ENCODE data around the gene ZNF23.
"Not testable (repeated sequence)": the region's sequence is repeated elsewhere in the genome, so short reads cannot be mapped to it uniquely, and the experiment has no call there.

Gene ZNF23

GRCh38 chr16:71461686-71462648 is at the start of gene ZNF23:
Gene ZNF23, minus strand, starts transcription at chr16:71462247. Its CDS starts 5,451 bp downstream, at chr16:71456796.
- DNase-seq (ENCODE audit: low read depth): no peak

DNA sequence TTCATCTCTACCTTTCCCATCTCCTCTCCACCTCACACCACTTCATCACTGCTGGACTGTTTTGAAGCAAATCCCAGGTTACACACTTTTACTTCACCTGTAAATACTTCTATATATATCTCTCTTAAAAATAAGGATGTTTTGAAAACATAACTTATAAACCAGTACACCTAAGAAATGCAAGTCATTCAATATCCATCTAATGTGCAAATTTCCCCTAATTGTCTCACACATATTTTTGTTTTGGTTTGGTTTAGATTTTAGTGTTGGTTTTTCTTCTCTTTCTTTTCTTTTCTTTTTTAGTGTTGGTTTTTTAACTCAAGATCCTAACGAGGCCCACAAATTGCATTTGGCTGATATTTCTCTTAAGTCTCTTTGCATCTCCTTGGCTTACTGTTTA is 45.0 kb upstream of the ZNF23 start:
- no peak for DNase-seq (ENCODE audit: low read depth)

- no peak for DNase-seq (ENCODE audit: low read depth)
These were observed 42.9 kb upstream of the ZNF23 start for GRCh38 chr16:71504901-71505300.

GRCh38 chr16:71504051-71504450 is 42.0 kb upstream of the ZNF23 start:
- DNase-seq (ENCODE audit: low read depth): not testable (repeated sequence)

GRCh38 chr16:71501547-71501946 is 39.5 kb upstream of the ZNF23 start:
- no peak for DNase-seq (ENCODE audit: low read depth)

GRCh38 chr16:71500964-71501363 is 38.9 kb upstream of the ZNF23 start:
- DNase-seq (ENCODE audit: low read depth): no peak

DNA sequence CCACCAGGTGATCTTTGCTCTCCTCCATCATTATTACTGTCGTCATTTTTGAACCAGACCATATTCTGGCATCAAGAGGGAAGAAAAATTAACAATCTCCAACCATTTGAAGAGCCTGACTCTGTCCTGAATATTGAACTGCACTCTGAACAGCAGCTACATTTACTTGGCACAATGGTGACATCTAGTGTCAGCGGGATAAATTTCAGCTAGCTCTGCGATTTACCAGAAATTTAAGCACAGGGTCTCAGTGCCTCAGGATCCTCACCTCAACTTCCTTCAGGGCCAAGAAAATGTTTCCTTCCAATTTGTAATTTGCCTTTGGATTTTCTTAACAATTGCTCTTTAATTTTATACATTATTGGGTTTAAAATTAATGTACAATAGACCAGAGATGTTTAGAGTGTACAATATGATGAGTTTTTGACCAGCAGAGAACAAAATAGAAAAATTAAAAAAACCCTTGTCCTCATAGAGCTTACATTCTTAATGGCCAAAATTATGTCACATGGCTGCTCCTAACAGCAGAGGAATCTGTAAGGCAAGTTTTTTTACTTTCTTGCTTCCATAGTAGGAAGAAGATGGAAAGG is 37.8 kb upstream of the ZNF23 start:
- DNase-seq (ENCODE audit: low read depth): peak; percentile 19

- no peak for DNase-seq (ENCODE audit: low read depth)
These were observed 36.0 kb upstream of the ZNF23 start for GRCh38 chr16:71498031-71498430.

- no peak for DNase-seq (ENCODE audit: low read depth)
These were observed 31.2 kb upstream of the ZNF23 start for GRCh38 chr16:71493213-71493612.

DNA sequence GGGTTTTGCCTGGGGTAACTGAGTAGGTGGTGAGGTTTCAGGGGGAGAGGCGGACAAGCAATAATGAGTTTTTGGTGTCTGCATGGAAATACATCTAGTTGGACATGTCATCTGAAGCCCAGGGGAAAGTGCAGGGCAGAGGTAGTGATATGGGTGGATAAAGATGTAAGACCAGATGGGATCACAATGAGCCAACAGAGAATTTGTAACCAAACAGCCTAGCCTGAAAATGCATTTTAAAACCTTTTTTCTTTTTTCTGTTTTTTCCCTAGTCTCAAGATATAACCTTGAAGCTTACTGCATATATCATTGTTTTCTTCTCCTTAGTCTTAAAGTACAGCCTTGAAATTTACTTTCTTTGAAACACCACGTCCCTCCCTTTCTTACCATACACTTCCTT is 30.7 kb upstream of the ZNF23 start:
- DNase-seq (ENCODE audit: low read depth): no peak

- DNase-seq (ENCODE audit: low read depth): no peak
These were observed 29.0 kb upstream of the ZNF23 start for GRCh38 chr16:71491054-71491453.

GRCh38 chr16:71490361-71490760 is 28.3 kb upstream of the ZNF23 start:
- no peak for DNase-seq (ENCODE audit: low read depth)

- no peak for DNase-seq (ENCODE audit: low read depth)
These were observed 27.1 kb upstream of the ZNF23 start, which contains the start of gene ZNF19 for GRCh38 chr16:71489122-71489521. Gene ZNF19, minus strand, starts transcription at chr16:71489324. Its CDS starts 7,210 bp downstream, at chr16:71482114.

- peak; percentile 79 for DNase-seq (ENCODE audit: low read depth)
These were observed 22.2 kb upstream of the ZNF23 start for GRCh38 chr16:71484006-71484893.

DNA sequence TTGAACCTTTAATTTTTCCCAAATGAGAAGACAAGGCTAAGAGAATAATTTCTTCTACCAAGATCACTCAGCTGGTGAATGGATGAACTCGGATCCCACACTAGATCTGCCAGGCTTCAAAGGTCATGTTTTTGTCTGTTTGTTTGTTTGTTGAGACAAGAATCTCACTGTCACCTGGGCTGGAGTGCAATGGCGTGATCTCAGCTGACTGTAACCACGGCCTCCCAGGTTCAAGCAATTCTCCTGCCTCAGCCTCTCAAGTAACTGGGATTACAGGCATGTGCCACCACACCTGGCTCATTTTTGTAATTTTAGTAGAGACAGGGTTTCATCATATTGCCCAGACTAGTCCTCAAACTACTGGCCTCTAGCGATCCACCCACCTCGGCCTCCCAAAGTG is 20.5 kb upstream of the ZNF23 start:
- no peak for DNase-seq (ENCODE audit: low read depth)

- DNase-seq (ENCODE audit: low read depth): no peak
These were observed 18.9 kb upstream of the ZNF23 start for GRCh38 chr16:71480956-71481355.

DNA sequence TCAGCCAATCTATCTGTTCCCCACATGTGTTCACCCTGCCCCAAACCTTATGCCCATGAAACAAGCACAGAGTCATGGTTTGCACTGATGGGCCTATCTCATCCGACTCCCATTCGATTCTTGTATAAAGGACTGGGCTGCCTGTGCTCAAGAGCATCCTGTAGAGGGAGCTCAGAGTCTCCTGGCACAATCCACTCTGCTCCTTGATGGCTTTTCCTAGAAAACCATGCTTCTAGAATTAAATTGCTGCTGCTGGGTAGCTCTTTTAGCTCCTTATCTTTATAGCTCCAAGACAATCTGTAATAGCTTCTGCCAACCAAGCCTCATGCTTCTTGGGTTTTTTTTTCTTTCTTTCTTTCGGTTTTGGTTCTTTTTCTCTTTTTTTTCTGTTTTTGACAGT is 17.4 kb upstream of the ZNF23 start:
- no peak for DNase-seq (ENCODE audit: low read depth)

DNA sequence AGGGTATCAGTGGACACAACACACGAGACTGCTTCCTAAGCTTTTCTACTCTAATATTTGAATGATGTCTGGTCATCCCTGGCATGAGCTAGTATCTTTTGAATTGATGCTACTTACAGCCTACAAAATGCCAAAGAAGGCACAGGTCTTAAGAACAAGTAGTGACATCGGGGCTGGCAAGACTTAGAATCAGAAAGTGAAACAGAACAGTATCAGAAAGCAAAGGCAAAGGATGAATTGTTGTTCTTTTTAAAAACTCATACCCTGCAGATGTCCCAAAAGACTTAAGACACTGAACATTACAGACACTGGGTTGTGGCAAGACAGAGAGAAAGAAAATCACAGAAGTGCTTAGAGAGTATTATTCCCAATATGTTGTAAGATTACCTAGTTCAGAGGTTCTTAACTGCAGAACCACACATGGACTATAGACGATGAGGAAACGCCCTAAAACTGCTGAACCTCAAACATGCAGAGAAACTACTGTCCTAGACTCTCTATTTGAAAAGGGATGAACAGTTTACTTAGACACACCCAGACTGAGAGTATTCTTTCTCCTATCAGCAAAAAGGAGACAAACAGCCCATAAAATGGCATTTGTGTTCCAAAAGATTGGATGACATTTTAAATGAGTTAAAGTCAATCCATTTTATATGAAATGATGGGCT is 14.5 kb upstream of the ZNF23 start:
- DNase-seq (ENCODE audit: low read depth): no peak

GRCh38 chr16:71474864-71475263 is 12.8 kb upstream of the ZNF23 start:
- DNase-seq (ENCODE audit: low read depth): peak; percentile 86

GRCh38 chr16:71473891-71474290 is 11.8 kb upstream of the ZNF23 start:
- DNase-seq (ENCODE audit: low read depth): no peak

DNA sequence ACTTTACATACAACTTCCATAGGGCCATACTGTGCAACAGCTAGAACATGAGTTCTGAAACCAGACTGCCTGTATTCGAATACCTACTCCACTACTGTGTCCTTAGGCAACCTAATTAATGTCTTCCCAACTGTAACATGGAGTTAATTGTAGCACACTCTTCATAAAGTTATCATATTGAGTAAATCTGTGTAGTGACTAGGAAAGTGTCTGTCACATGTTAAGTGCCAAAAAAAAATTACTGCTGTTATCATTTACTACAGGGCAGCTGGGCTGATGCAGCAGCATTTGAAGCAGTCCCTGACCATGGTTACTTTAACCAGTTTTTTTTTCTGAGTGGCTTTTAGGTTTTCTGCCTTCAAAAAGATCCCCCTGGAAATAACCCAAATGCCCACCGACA is 10.9 kb upstream of the ZNF23 start:
- no peak for DNase-seq (ENCODE audit: low read depth)

GRCh38 chr16:71472051-71472450 is 10.0 kb upstream of the ZNF23 start:
- no peak for DNase-seq (ENCODE audit: low read depth)
